HepG2 (cell line): Measurements from ENCODE around the gene SLC25A47.

Experiments used
- BRF2 ChIP-seq: sonication (generic); formaldehyde crosslinking; IDR thresholded peaks from 2 replicates; pipeline ENCODE4 v1.8.1; 2022; ENCODE audit warnings: mild to moderate bottlenecking, missing genetic modification reagents
- CREB1 ChIP-seq, 2 experiments: fragments of 450-650 bp in 1 of 2; IDR thresholded peaks; 2 replicates each; pipeline ENCODE4 v1.6.1; 2016 to 2017; ENCODE audit warnings: control low read depth in 1 of 2, mild to moderate bottlenecking in 1 of 2, missing compliant biosample characterization in 1 of 2, missing genetic modification characterization in 1 of 2
- ZNF274 ChIP-seq: sonication (generic); formaldehyde crosslinking; IDR thresholded peaks from 2 replicates; pipeline ENCODE4 v1.5.1; 2020; ENCODE audit warnings: mild to moderate bottlenecking, missing genetic modification reagents
- ZNF512 ChIP-seq: sonication (generic); formaldehyde crosslinking; IDR thresholded peaks from 2 replicates; pipeline ENCODE4 v1.4.0; 2020; ENCODE audit warnings: mild to moderate bottlenecking, missing genetic modification reagents

DNA sequence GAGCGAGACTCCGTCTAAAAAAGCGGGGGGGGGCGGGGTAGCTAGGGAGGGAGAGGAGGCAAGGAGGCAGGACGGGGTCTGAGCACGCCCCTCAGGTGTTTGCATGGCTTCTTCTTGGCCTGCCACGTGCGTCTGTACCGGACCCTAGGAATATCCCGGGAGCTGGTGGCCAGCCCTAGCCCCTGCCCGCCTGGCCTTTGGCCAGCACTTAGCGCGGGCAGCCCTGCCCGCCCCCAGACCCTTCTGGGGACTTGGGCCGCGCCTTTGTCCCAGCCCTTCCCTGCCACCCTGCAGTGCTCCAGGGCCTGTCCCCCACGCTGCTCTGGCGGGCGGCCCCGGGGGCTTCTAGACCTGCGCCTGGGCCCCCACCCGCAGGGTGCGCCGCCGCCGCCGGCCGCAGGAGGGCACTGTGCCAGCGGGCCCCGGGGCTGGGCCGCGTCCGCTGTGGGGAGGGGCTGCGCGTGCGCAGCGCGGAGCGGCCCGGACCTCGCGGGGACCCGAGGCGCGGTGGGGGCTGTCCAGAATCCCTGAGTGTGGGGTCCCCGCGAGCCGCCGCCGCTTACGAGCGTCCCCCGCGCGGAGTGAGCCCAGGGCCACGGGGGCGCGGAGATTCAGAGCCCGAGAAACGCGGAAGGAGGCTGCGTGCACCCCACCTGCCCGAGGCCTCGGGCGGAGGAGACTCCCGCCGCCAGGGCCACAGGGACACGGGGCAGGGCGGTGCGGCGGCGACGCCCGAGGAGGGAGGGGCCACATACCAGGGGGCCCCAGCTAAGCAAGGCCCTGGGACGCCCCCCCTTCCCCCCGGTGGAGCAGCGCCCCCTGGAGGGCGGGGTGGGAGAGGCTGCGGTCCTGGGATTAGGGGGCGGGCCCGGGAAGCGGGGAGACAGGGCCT, 37.9 kb upstream of the SLC25A47 start:
- TF ChIP-seq BRF2 (CRISPR knock-in tag) (peak; percentile 86; the same call in 1 of the 2 replicates), ZNF512 (CRISPR knock-in tag) (no peak), ZNF274 (CRISPR knock-in tag) (peak; percentile 91), CREB1 (IDR thresholded peaks at IDR 0.05) (no peak), CREB1 (CRISPR knock-in tag; IDR thresholded peaks at IDR 0.05) (no peak)
